22Rv1 (cell line): ENCODE results near the gene ATP2B2.

ENCODE experiments used
- ZFX ChIP-seq: fragments of 450-650 bp; IDR thresholded peaks from 2 replicates; pipeline ENCODE4 v1.6.1; 2017; ENCODE audit warnings: antibody characterized with exemption, borderline replicate concordance
- TF ChIP-seq, protein P1 (sequence below): fragments of 450-650 bp; IDR thresholded peaks from 2 replicates; pipeline ENCODE4 v1.5.1; 2017; ENCODE audit warnings: mild to moderate bottlenecking

DNA sequence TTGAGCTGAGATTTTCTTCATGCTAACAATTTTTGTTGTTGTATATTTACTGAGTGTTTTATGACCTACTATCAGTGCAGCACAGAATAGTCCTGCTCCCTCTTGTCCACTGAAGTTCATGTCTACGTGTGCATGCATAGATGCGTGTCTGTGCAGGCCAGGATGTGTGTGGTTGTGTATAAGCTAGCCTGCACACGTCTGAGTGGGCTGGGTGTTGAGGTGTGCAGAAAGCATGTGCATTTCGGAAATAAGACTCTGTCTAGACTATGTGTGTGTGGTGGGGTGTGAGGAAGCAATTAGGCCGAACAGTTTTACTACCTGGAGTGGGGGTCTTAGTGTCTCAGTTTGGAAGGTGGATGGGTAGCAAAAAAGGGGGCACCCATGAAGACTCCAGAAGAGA lies 39.2 kb downstream of the ATP2B2 start:
- TF ChIP-seq, protein P1, sequence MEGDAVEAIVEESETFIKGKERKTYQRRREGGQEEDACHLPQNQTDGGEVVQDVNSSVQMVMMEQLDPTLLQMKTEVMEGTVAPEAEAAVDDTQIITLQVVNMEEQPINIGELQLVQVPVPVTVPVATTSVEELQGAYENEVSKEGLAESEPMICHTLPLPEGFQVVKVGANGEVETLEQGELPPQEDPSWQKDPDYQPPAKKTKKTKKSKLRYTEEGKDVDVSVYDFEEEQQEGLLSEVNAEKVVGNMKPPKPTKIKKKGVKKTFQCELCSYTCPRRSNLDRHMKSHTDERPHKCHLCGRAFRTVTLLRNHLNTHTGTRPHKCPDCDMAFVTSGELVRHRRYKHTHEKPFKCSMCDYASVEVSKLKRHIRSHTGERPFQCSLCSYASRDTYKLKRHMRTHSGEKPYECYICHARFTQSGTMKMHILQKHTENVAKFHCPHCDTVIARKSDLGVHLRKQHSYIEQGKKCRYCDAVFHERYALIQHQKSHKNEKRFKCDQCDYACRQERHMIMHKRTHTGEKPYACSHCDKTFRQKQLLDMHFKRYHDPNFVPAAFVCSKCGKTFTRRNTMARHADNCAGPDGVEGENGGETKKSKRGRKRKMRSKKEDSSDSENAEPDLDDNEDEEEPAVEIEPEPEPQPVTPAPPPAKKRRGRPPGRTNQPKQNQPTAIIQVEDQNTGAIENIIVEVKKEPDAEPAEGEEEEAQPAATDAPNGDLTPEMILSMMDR, result no peak
- no peak for TF ChIP-seq ZFX
